ENCODE measurements around the gene LRIG1.

Gene LRIG1

DNA sequence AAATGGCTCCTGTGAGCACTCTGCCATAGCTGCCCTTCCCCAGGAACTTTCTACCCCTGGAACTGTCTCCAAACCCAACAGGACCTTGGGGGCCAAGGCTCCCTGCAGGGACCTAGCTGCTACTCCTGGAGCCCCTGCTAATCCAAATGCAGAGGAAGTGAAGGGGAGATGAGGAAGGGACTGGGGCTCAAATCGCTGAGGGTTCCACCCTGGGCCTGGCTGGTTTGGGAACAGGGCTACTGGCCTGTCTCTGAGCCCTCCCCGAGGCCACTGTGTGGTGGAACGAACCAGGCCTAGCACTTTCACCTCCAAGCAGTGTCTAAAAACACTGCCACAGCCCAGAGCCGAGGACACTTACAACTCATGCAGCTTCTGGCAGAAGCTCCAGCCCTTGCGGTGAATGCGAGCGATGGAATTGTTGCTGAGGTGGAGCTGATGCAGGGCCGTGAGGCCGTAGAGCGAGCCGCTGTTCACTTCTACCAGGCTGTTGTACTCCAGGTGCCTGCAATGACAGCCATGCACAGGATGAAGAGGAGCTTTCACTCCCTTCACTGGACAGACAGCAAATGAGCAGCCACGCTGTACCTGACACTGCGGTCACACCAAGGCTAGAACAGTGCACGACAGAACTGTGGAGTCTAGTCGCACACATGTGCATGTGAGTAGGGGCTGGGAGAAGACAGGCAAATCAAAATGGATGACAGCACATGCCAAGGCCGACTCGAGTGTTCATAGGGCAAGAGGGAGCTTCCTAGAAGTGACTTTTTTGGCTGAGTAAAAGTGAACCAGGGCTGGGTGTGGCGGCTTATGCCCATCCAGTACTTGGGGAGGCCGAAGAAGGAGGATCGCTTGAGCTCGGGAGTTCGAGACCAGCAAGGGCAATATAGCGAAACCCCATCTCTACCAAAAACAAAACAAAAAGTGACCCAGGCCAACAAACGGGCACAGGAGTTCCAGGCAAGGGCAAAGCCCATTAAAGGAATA, 90.8 kb downstream of the LRIG1 start:
- peak; percentile 59 for DNase-seq (ENCODE audit: low spot score)
- Histone ChIP-seq H3K4me3 (no peak overlapping the region), H3K27ac (peak overlapping the region in 1 of 2 donors; percentile 7)
- TF ChIP-seq, protein P1, sequence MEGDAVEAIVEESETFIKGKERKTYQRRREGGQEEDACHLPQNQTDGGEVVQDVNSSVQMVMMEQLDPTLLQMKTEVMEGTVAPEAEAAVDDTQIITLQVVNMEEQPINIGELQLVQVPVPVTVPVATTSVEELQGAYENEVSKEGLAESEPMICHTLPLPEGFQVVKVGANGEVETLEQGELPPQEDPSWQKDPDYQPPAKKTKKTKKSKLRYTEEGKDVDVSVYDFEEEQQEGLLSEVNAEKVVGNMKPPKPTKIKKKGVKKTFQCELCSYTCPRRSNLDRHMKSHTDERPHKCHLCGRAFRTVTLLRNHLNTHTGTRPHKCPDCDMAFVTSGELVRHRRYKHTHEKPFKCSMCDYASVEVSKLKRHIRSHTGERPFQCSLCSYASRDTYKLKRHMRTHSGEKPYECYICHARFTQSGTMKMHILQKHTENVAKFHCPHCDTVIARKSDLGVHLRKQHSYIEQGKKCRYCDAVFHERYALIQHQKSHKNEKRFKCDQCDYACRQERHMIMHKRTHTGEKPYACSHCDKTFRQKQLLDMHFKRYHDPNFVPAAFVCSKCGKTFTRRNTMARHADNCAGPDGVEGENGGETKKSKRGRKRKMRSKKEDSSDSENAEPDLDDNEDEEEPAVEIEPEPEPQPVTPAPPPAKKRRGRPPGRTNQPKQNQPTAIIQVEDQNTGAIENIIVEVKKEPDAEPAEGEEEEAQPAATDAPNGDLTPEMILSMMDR (IDR thresholded peaks at IDR 0.05): no peak

DNA sequence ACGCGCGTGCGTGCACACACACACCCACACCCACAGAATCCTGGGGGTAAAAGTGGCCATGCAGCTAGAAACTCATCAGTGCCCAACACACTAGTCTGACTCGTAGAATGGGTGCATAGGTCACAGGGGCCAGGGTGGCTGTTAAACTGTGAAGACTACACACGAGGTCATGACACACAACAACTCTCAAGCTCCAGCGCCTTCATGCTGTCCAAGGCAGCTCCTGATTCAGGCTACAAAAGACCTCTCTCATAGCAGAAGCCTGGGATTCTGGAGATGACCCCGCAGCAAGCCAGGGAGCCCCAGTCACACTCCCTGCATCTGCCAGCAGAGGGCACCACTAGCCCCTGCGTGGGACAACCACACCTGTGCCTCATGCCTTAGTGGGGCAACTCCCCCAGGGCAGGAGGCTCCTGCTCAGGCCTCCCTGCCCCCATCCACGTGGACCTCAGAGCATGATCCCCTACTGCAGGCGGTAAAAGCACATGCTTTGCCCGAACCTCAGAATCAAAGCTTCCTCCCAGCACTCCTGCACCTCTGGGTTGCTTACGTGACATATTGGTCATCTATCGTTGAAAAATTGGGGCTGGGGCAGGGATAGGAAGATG, 93.1 kb downstream of the LRIG1 start:
- DNase-seq (ENCODE audit: low spot score): peak; percentile 77
- Histone ChIP-seq H3K4me3 (no peak overlapping the region), H3K27ac (peak overlapping the region; percentile 61 to 73)
- TF ChIP-seq, protein P1 (IDR thresholded peaks at IDR 0.05): peak; percentile 84

- TF ChIP-seq, protein P1 (IDR thresholded peaks at IDR 0.05): no peak
- no peak overlapping the region for H3K4me3 ChIP-seq
- DNase-seq (ENCODE audit: low spot score): peak; percentile 70
- peak overlapping the region; percentile 61 to 73 for H3K27ac ChIP-seq
Measured at GRCh38 chr3:66406831-66407610, 93.8 kb downstream of the LRIG1 start.

DNA sequence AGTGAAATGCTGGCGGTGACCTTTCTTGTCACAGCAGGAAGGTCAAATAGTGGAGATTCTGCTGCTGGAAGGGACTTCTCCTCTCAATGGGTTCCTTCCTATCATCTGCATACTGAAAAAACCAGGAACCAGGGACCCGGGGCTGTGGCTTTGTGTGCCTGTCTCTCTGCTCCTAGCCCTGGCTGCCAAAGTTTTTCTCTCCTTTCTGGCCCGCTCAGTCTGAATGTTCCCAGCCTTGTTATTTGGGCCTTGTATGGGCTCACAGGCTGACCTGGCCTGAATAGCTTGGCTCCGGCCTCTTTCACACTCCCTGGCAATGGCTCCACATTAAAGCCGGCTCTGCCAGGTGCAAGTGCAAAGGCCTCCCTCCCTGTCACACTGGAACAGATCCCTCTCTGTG, 94.7 kb downstream of the LRIG1 start:
- TF ChIP-seq, protein P1 (IDR thresholded peaks at IDR 0.05): no peak
- peak; percentile 73 for DNase-seq (ENCODE audit: low spot score)
- peak overlapping the region; percentile 61 to 73 for H3K27ac ChIP-seq
- no peak overlapping the region for H3K4me3 ChIP-seq

- peak overlapping the region; percentile 61 to 73 for H3K27ac ChIP-seq
- TF ChIP-seq, protein P1 (IDR thresholded peaks at IDR 0.05): no peak
- DNase-seq (ENCODE audit: low spot score): peak; percentile 78
- H3K4me3 ChIP-seq: no peak overlapping the region
Measured at GRCh38 chr3:66405701-66406091, 95.1 kb downstream of the LRIG1 start.

DNA sequence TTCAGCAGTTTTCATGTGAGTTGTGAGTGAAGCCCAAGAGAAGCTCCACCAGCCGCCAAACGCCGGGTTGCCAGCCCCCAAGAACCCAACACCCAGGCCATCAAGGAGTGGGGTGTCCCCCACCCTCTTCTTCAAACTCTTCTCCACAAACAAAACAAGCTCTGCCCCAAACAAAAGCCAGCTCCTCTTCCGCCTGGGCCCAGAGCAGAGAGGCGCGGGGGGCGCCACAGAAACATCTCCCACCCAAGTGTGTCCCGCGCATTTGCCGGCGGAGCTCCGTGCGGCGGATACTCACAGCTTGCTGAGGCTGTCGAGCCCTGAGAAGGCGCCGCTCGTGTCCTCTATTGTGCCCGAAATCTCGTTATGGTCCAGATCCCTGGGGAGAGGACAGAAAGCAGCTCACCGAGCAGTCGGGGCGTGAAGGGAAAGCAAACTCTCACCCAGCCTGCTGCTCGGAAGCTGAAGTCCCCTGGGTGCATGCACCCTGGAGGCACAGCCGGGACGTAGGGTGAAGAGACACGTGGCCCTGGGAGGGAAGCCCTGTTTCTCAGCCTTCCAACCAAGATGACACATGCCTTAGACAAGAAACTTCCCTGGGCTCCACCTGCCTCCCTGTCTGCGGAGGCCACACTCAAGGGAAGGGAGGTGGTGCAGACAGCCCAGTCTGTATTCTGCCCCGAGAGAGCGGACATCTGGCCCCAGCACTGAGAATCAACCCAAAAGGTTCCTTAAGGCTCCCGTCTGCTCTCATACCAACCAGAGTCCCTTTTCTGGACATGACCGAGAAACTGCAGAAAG, 95.7 kb downstream of the LRIG1 start:
- TF ChIP-seq, protein P1 (IDR thresholded peaks at IDR 0.05): no peak
- peak overlapping the region; percentile 61 to 73 for H3K27ac ChIP-seq
- H3K4me3 ChIP-seq: no peak overlapping the region
- DNase-seq (ENCODE audit: low spot score): peak; percentile 74

Measured in coronary artery (tissue), 2 donors.